ENCODE data around the gene PPP1R14B.
"Not testable (repeated sequence)": the region's sequence is repeated elsewhere in the genome, so short reads cannot be mapped to it uniquely, and the experiment has no call there.

PPP1R14B gene

DNA sequence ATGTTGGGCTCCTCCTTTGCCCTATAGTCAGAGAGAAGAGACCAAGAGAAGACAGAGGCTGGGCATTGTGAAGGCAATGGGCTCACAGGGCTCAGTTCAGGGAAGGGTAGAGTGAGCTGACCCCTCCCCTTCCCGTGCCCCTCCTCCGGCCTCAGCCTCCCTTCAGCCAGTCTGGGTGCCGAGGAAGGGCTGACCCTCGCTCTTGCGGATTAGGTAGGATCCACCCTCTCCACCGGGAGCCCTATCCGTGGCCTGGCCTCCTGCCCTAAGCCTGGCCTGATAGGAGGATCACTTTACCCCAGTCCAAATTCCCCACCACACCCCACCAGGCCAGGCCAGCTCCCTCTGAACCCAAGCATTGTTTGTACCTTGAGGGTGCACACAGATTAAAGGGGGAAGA lies 1.8 kb upstream of the PPP1R14B start:
- no peak overlapping the region for H3K4me3 ChIP-seq (ENCODE audit: control insufficient read depth, low read depth, low read length)
- TF ChIP-seq, protein P1, sequence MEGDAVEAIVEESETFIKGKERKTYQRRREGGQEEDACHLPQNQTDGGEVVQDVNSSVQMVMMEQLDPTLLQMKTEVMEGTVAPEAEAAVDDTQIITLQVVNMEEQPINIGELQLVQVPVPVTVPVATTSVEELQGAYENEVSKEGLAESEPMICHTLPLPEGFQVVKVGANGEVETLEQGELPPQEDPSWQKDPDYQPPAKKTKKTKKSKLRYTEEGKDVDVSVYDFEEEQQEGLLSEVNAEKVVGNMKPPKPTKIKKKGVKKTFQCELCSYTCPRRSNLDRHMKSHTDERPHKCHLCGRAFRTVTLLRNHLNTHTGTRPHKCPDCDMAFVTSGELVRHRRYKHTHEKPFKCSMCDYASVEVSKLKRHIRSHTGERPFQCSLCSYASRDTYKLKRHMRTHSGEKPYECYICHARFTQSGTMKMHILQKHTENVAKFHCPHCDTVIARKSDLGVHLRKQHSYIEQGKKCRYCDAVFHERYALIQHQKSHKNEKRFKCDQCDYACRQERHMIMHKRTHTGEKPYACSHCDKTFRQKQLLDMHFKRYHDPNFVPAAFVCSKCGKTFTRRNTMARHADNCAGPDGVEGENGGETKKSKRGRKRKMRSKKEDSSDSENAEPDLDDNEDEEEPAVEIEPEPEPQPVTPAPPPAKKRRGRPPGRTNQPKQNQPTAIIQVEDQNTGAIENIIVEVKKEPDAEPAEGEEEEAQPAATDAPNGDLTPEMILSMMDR (conservative IDR thresholded peaks at IDR 0.05; ENCODE audit: control insufficient read depth, insufficient read depth, low read depth, low read length): no peak
- no peak for DNase-seq (ENCODE audit: low read depth)

DNA sequence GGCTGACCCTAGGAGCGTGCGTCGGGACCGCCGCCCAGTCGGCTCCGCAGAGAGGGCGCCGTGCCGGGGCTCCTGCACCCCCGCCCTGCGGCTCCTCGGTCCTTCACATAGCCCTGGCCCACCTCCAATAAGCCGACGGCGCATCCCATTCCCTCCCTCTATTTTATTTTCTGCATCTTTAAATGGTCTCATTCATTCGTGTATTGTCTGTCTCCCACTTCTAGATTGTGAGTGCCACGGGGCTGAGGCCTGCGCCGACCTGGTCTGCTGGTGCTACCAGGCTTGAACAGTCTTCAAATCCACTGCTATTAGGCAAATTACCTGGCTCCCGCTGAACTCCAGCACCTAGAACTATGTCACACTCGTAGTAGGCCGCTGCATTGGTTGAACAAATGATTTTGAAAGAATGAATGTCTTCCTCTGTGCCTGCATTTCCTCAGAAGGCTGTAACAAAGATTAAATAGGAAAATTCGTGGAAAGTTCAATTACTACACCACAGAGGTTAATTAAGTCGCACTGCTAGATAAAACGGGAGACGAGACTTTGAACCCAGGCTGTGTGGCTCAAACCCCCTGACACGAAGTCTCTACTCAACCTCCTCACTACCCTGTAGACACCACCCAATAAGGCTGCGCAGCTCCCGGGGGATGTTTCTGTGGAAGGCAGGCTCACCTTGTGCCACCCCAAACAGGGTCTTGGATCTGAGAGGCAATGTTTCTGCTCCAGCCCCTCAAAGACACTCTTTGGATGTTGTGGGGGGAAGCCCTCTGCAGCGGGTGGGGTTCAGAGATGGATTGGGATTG lies 1.2 kb upstream of the PPP1R14B start:
- DNase-seq (ENCODE audit: low read depth): no peak
- TF ChIP-seq, protein P1 (conservative IDR thresholded peaks at IDR 0.05; ENCODE audit: control insufficient read depth, insufficient read depth, low read depth, low read length): no peak
- peak overlapping the region; percentile 70 for H3K4me3 ChIP-seq (ENCODE audit: control insufficient read depth, low read depth, low read length)

DNA sequence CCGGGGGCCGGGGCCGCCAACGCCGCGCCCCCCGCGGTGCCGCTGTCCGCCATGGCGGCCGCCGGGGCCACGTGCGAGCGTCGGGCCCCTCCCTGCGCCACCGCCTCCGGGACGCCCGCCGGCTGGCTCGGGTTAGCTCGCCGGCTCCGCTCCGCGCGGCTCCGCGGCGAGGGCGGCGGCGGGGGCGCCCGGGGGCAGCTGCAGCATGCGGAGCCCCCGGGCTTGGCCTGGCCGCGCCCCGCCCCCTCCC lies 197 bp downstream of the PPP1R14B start:
- not testable (repeated sequence) for DNase-seq (ENCODE audit: low read depth); H3K4me3 ChIP-seq (ENCODE audit: control insufficient read depth, low read depth, low read length)

DNA sequence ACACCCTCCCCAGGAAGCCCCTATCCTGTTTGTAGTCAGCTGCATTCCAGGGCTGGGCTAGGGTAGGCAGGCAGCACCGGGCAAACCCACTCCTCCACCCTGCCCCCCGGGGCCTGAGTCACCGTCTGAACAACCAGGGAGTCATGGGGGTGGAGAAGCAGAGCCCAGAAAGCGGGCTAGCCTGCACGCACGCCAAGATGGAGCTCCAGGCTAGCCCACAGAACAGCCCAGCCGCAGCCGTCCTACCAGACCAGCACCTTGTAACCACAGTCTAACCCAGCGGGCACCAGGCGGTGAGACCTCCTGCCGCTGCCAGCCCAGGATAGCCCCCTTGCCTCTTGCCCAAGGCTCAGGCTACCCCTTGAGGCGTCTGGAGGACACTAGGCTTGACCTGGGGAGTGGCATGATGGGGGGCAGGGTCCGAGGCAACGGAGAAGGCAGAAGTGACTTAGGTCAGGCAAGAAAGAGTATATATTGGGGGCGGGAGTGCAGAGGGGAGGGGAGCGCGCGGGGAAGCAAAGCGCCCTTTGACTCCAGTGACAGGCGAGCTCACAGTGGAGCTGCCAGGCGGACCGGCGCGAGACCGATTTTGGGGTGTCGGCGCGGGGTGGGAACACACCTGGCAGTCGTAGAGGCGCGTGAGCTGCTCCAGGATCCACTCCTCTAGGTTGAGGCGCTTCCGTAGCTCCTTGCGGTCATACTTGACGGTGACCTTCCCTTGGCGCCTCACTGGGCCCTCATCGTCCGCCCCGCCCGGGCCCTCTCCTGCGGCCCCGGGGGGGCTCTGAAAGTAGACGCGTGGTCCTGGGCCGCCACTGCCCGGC lies 734 bp downstream of the PPP1R14B start:
- TF ChIP-seq, protein P1 (conservative IDR thresholded peaks at IDR 0.05; ENCODE audit: control insufficient read depth, insufficient read depth, low read depth, low read length): no peak
- peak; percentile 91 for DNase-seq (ENCODE audit: low read depth)
- H3K4me3 ChIP-seq (ENCODE audit: control insufficient read depth, low read depth, low read length): peak overlapping the region; percentile 98

DNA sequence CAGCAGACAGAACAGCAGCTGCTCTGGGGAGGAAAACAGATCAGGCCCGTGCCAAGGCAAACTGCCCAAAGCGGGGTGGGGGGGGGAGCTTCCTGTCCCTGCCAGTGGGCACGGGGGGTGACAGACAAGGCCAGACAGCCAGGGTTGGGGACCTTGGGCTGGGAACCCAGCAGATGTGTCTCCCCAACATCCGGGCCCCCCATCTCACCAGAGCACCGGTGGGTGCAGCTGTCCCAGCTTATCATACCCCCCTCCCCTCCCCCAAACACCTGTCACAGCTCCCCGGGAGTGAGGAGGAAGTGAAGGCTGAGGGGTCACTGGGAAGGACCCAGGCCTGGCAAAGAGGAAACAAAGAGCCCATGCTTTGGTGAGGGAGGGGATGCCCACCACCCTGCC lies 1.3 kb downstream of the PPP1R14B start:
- DNase-seq (ENCODE audit: low read depth): no peak
- peak overlapping the region; percentile 98 for H3K4me3 ChIP-seq (ENCODE audit: control insufficient read depth, low read depth, low read length)
- TF ChIP-seq, protein P1 (conservative IDR thresholded peaks at IDR 0.05; ENCODE audit: control insufficient read depth, insufficient read depth, low read depth, low read length): no peak

DNA sequence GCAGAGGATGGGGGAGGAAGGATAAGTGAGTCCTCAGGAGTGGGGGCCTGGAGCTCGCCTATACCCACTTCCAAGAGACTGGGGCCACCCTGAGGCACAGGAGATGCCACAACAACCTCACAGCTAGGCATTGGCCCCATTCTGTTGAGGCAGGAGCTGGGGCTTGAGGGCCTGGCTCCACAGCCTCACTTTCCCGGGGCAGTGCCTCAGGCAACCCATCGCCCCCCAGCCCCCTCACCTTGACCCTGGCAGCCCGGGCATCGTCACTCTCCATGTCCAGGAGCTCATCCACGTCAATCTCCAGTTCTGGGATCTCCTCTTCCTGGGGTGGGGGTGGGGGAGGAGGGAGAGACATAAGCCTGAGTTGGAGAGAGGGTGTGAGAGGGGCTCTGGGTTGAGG lies 1.8 kb downstream of the PPP1R14B start:
- TF ChIP-seq, protein P1 (conservative IDR thresholded peaks at IDR 0.05; ENCODE audit: control insufficient read depth, insufficient read depth, low read depth, low read length): no peak

DNA sequence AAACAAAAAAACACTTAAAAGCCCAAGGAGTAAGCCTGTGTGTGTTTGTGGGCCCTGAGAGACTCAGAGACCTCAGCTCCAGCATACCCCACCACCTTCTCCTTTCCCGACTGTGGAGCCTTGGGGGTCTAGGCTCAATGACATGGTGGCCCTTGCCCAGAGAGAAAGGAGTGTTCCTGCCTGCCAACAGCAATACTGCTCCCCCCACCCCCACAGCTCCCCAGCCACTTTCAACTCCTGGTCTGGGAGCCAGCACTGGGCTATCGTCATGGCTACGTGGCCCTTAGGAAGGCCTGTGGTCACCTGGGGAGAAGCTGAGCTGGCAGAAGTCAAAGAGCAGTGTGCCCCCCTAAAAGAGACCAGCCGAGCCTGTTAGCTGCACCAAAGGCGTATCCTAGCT lies 2.6 kb downstream of the PPP1R14B start:
- no peak for DNase-seq (ENCODE audit: low read depth)
- TF ChIP-seq, protein P1 (conservative IDR thresholded peaks at IDR 0.05; ENCODE audit: control insufficient read depth, insufficient read depth, low read depth, low read length): no peak
- H3K4me3 ChIP-seq (ENCODE audit: control insufficient read depth, low read depth, low read length): no peak overlapping the region

More for the DNA sequence above, 1.8 kb downstream of the PPP1R14B start:
- H3K4me3 ChIP-seq (ENCODE audit: control insufficient read depth, low read depth, low read length): peak overlapping the region; percentile 98
- DNase-seq (ENCODE audit: low read depth): no peak

Measured in fibroblast of mammary gland (primary cell).